ENCODE results near the gene BPTF. TPM values are rescaled to one million over a fixed set of nuclear protein-coding genes. Genes with fewer than 3 reads are reported as not detected.
"Not testable (repeated sequence)": the region's sequence is repeated elsewhere in the genome, so short reads cannot be mapped to it uniquely, and the experiment has no call there.

Gene BPTF, protein sequence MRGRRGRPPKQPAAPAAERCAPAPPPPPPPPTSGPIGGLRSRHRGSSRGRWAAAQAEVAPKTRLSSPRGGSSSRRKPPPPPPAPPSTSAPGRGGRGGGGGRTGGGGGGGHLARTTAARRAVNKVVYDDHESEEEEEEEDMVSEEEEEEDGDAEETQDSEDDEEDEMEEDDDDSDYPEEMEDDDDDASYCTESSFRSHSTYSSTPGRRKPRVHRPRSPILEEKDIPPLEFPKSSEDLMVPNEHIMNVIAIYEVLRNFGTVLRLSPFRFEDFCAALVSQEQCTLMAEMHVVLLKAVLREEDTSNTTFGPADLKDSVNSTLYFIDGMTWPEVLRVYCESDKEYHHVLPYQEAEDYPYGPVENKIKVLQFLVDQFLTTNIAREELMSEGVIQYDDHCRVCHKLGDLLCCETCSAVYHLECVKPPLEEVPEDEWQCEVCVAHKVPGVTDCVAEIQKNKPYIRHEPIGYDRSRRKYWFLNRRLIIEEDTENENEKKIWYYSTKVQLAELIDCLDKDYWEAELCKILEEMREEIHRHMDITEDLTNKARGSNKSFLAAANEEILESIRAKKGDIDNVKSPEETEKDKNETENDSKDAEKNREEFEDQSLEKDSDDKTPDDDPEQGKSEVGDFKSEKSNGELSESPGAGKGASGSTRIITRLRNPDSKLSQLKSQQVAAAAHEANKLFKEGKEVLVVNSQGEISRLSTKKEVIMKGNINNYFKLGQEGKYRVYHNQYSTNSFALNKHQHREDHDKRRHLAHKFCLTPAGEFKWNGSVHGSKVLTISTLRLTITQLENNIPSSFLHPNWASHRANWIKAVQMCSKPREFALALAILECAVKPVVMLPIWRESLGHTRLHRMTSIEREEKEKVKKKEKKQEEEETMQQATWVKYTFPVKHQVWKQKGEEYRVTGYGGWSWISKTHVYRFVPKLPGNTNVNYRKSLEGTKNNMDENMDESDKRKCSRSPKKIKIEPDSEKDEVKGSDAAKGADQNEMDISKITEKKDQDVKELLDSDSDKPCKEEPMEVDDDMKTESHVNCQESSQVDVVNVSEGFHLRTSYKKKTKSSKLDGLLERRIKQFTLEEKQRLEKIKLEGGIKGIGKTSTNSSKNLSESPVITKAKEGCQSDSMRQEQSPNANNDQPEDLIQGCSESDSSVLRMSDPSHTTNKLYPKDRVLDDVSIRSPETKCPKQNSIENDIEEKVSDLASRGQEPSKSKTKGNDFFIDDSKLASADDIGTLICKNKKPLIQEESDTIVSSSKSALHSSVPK (N-terminal part only)
- 23.8 and 24.6 TPM in 2 replicates for total RNA-seq (2014; rRNA removed; shearing (Covaris generic))

DNA sequence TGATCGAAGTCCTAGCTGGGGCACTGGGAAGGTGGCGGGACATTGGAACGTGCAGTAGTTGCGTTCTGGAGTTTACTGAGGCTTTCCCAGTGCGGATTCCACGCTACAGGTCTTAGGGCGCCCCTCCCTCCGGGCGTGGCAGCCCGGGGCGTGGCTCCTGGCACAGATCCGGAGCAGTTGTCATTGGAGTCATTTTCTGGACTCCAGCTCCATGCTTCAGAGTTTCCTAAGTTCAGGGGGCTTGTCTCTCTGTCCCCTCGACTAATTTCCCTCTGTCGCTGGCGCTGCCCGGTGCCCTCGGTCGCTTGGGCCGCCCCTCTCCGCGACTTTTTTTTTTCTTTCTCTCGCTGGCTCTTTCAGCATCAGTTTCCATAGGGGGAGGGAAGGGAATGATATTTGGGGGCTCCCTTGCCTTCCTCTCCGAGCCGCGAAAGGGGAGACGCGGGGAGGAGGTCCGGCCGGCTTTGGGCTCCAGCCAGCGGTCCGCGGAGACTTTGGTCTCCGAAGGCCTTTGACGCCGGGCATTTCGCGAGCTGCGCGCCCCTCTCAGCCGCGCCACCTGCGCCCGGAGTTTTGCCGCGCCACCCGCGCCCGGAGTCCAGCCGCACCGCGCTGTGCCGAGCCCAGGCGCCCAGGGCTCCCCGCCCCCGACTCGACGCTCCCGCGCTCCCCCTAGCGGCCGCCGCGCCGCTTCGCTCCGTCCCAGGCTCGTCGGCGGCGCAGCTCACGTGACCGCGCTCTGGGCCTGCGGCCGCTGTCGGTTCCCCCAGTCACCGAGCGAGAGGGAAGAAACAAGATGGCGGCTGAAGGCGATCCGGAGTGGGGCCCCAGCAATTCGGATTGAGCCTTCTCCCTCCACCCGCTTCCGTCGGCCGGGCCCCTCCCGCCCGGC lies at the start of gene BPTF:
TSS of gene BPTF (plus strand) at position 769 of the 892 bp plus-strand sequence. CDS start 222 bp downstream, outside the sequence.
- peak; percentile 84 for DNase-seq (ENCODE audit: low read depth)

DNA sequence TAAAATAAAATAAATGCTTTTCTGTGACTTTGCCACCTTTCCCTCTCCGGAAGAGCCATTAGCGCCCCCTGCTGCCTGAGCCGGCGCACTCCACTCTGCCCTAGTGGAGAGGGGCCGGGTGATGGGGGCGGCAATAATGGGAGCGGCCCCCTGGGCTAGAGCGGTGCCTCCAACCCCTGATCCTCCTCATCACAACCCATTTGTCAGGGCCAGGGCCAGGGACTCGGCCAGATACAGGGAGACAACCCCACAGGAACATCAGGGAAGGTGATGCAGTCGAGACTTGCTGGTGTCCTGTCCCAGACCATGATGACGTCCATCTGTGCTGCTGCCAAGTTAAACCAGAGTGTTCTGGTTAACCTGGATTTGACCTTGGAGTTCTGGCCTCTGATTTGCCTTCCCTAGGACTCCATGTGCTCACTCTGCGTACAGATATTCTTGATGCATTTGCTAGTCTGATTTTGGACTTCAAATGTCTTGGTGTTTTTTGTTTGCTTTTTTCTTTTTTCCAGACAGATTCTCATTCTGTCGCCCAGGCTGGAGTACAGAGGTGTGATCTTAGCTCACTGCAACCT lies 46.1 kb upstream of the BPTF start:
- DNase-seq (ENCODE audit: low read depth), result peak; percentile 43

DNA sequence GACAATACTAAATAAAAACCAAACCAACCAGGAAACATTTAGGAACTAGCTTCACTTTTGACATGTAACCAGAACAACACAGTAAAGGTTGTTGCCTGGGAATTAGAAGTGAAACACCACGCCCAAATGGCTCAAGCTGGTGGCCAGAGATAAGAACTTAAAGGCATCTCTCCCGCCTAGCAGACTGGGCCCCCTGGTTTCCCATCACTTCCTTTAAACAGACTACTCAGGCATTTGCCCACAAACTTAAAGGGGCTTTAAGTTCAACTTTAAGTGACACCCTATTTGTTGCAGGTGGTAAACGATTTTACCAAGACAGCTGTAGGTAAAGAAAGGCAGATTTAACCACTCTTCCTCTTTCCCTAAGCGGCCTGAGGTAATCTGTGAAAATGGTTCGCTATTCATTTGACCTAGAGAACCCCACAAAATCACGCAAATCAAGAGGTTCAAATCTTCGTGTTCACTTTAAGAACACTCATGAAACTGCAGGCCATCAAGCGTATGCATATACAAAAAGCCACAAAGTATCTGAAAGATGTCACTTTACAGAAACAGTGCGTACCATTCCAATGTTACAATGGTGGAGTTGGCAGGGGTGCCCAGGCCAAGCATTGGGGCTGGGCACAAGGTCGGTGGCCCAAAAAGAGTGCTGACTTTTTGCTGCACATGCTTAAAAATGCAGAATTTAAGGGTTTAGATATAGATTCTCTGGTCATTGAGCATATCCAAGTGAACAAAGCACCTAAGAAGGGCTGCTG lies 40.8 kb upstream of the BPTF start:
- DNase-seq (ENCODE audit: low read depth), result no peak

DNA sequence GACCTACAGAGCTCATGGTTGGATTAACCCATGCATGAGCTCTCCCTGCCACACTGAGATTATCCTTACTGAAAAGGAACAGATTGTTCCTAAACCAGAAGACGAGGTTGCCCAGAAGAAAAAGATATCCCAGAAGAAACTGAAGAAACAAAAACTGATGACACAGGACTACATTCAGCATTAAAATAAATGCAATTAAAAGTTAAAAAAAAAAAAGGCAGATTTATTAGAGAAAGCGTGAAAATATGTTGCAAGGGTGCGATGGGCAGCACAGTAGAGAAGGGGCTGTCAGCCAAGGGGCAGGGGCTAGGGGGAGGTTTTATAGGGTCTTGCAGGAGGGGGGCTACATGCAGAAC lies 40.2 kb upstream of the BPTF start:
- no peak for DNase-seq (ENCODE audit: low read depth)

DNA sequence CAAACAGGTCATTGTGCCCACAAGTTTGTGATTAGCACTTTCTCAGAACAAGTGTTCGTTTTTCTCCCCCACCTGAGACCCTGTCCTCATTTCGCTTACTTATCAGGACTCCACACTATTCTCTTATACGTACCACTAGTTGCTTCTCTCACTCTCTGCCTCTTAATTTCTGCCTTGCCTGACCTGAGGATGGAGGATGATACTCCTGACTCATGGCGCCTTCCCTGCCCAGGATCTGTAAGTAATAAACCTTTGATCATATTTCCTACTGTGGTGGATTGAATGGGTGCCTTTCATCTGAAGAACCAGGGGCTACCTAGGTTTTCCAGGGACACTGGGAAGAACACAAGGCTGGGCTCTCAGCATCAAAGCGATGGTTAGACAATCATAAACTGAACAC lies 39.8 kb upstream of the BPTF start:
- no peak for DNase-seq (ENCODE audit: low read depth)

- DNase-seq (ENCODE audit: low read depth), result peak; percentile 66
These were observed 24.8 kb upstream of the BPTF start for GRCh38 chr17:67800495-67800928.

GRCh38 chr17:67801626-67802175 lies 23.6 kb upstream of the BPTF start:
- DNase-seq (ENCODE audit: low read depth), result no peak

DNA sequence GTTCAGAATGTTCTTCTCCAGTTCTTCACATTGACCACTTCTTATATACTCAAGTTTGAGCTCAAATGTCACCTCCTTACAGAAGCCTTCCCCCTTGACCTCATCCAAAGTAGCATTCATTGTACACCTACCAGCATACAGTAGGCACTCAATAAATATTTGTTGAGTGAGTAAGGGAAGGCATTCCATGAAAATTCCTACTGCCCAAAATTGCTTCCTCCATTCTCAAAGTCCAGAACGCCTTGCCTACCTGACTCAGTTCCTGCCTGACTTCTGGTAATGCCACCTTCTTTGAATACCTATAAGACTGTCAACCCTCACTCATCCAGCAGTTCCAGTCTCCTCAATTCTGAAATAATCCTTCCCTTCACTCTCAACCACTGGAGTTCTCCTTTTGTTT lies 14.8 kb upstream of the BPTF start:
- DNase-seq (ENCODE audit: low read depth), result no peak

DNA sequence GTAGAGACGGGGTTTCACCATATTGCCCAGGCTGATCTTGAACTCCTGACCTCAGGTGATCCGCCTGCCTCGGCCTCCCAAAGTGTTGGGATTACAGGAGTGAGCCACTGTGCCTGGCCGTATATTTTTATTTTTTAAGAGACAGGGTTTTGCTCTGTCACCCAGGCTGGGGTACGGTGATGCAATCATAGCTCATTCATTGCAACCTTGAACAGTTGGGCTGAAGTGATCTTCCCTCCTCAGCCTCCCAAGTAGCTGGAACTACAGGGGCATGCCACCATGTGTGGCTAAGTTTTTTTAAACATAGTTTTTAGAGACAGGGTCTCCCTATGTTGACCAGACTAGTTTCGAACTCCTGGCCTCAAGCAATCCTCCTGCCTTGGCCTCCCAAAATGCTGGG lies 12.9 kb upstream of the BPTF start:
- DNase-seq (ENCODE audit: low read depth), result not testable (repeated sequence)

GRCh38 chr17:67813803-67814180 lies 11.5 kb upstream of the BPTF start:
- DNase-seq (ENCODE audit: low read depth), result no peak

- DNase-seq (ENCODE audit: low read depth), result no peak
These were observed 6.9 kb upstream of the BPTF start for GRCh38 chr17:67818110-67819002.

DNA sequence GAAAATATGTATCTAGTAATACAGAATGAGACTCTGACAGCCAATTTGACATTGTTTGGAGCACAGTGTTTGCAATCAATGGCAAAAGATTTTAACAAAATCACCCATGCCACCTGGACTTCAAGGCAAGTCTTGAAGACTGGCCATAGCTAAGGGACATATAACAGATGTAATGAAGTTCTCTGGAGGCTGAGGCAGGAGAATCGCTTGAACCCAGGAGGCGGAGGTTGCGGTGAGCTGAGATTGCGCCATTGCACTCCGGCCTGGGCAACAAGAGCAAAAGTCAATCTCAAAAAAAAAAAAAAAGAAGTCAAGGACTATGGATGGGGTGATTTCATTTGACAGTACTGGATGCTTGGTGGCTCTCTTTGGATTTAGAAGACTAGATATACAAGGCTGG lies 5.6 kb upstream of the BPTF start:
- no peak for DNase-seq (ENCODE audit: low read depth)

DNA sequence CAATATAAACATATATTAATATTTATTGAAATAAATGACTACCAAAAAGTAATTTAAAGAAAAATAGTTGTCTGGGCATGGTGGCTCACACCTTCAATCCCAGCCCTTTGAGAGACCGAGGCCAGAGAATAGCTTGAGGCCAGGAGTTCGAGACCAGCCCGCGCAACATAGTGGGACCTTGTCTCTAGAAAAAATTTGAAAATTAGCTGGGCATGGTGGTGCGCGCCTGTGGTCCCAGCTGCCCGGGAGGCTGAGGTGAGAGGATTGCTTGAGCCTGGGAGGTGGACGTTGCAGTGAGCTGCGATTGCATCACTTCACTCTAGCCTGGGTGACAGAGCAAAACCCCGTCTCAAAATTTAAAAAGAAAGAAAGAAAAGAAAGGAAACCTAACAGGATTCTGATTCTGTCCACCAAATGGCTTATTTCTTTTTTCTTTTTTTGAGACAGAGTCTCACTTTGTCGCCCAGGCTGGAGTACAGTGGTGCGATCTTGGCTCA lies 3.4 kb upstream of the BPTF start:
- no peak for DNase-seq (ENCODE audit: low read depth)

- peak; percentile 24 for DNase-seq (ENCODE audit: low read depth)
These were observed 611 bp downstream of the BPTF start for GRCh38 chr17:67825627-67826601.

DNA sequence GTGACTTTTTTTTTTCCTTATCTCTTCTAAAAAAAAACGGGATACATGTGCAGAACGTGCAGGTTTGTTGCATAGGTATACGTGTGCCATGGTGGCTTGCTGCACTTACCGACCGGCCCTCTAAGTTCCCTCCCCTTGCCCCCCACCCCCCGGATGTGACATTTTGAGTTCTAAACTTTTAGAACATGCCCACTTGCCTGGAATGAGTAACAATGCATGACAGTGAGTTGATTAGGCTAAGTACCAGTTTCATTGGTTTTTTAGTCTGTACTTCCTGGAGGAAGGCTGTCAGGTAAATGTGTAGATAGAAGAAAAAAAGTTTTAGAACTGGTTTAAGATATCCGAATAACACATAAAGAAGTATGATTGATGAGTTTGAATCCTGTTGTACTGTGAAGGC lies 4.0 kb downstream of the BPTF start:
- no peak for DNase-seq (ENCODE audit: low read depth)

DNA sequence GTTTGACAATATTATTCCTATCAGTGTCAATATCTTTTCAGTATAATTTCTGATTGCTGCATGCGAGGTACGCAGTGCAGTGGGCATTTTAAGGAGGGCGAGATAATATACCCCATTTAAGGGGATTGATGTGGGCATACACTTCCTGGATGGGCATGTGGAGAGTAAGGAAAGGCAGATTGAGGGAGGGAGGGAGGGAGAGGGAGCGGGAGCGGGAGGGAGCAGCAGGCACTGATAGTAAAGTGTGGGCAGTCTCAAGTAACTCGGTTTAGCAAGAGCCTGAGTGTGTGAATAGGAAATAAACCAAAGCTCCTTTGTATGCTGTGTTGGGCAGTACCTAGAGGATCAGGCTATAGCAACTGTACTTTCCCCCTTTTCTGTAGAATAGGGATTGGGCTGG lies 5.1 kb downstream of the BPTF start:
- no peak for DNase-seq (ENCODE audit: low read depth)

- no peak for DNase-seq (ENCODE audit: low read depth)
These were observed 6.0 kb downstream of the BPTF start for GRCh38 chr17:67831268-67831667.

All from RPMI7951 (cell line).